Astrocyte (in vitro differentiated cells and primary cell): ENCODE results near the gene SCART1. TPM values are rescaled to one million over a fixed set of nuclear protein-coding genes. Genes with fewer than 3 reads are reported as not detected.
"Not testable (repeated sequence)": the region's sequence is repeated elsewhere in the genome, so short reads cannot be mapped to it uniquely, and the experiment has no call there.

ENCODE experiments used
- DNase-seq: peaks from one replicate; pipeline ENCODE4 v3.0.0-alpha.2; 2010; ENCODE audit warnings: low read depth
- FAIRE-seq: peaks from 2 replicates; lab custom pipeline; 2011; peaks lifted over from hg19 to GRCh38; lab: Jason Lieb, UNC
- H2AFZ ChIP-seq: 2 replicates; pipeline ENCODE4 v1.6.0; 2012; ENCODE audit warnings: low read depth, low read length, inconsistent platforms
- H3K27ac ChIP-seq: 2 replicates; pipeline ENCODE4 v1.5.1; 2011; ENCODE audit warnings: low read depth, low read length, inconsistent platforms
- H3K27me3 ChIP-seq: 2 replicates; pipeline ENCODE4 v1.6.0; 2011; ENCODE audit warnings: low read length, inconsistent platforms; ENCODE audit not compliant: insufficient read depth
- H3K36me3 ChIP-seq: 2 replicates; pipeline ENCODE4 v1.5.1; 2011; ENCODE audit warnings: low read length, inconsistent platforms; ENCODE audit not compliant: insufficient read depth
- H3K4me1 ChIP-seq: 2 replicates; pipeline ENCODE4 v1.5.1; 2011; ENCODE audit warnings: low read length, inconsistent platforms; ENCODE audit not compliant: insufficient read depth
- H3K4me2 ChIP-seq: 2 replicates; pipeline ENCODE4 v1.6.0; 2012; ENCODE audit warnings: low read length, inconsistent platforms
- H3K4me3 ChIP-seq: 2 replicates; pipeline ENCODE4 v1.5.1; 2011; ENCODE audit warnings: low read depth, mild to moderate bottlenecking, low read length, inconsistent platforms; ENCODE audit not compliant: insufficient read depth
- H3K79me2 ChIP-seq: 2 replicates; pipeline ENCODE4 v1.6.0; 2012; ENCODE audit warnings: mild to moderate bottlenecking, low read length, inconsistent platforms; ENCODE audit not compliant: insufficient read depth
- H3K9ac ChIP-seq: 2 replicates; pipeline ENCODE4 v1.6.0; 2012; ENCODE audit warnings: mild to moderate bottlenecking, low read length, inconsistent platforms
- H3K9me3 ChIP-seq: 2 replicates; pipeline ENCODE4 v1.5.1; 2012; ENCODE audit warnings: low read depth, mild to moderate bottlenecking, low read length, inconsistent platforms; ENCODE audit not compliant: insufficient read depth
- H4K20me1 ChIP-seq: 2 replicates; pipeline ENCODE4 v1.6.0; 2012; ENCODE audit warnings: low read length, inconsistent platforms; ENCODE audit not compliant: insufficient read depth
- H3K27ac Mint-ChIP-seq: one replicate; pipeline ENCODE4 v1.8.0; 2021; ENCODE audit warnings: mild to moderate bottlenecking, mixed read lengths; ENCODE audit not compliant: unreplicated experiment
- H3K27me3 Mint-ChIP-seq: one replicate; pipeline ENCODE4 v1.8.0; 2021; ENCODE audit warnings: low read depth, mixed read lengths; ENCODE audit not compliant: unreplicated experiment
- H3K36me3 Mint-ChIP-seq: one replicate; pipeline ENCODE4 v1.8.0; 2021; ENCODE audit warnings: low read depth, mixed read lengths; ENCODE audit not compliant: unreplicated experiment
- H3K4me1 Mint-ChIP-seq: one replicate; pipeline ENCODE4 v1.8.0; 2021; ENCODE audit warnings: low read depth, mixed read lengths; ENCODE audit not compliant: unreplicated experiment
- H3K4me3 Mint-ChIP-seq: one replicate; pipeline ENCODE4 v1.8.0; 2021; ENCODE audit warnings: mild to moderate bottlenecking, moderate library complexity, mixed read lengths; ENCODE audit not compliant: unreplicated experiment
- H3K9me3 Mint-ChIP-seq: one replicate; pipeline ENCODE4 v1.8.0; 2021; ENCODE audit warnings: mild to moderate bottlenecking, mixed read lengths; ENCODE audit not compliant: unreplicated experiment
- EZH2 ChIP-seq: IDR thresholded peaks from 2 replicates; pipeline ENCODE4 v1.6.1; 2012; ENCODE audit warnings: mild to moderate bottlenecking, low read length, inconsistent platforms; ENCODE audit not compliant: insufficient read depth
- total RNA-seq: library from RNA; stranded (reverse); gene quantifications from 2 replicates; pipeline ENCODE4 v1.2.1, GENCODE V29; 2021
- TF ChIP-seq, protein P1 (sequence below): IDR thresholded peaks from 2 replicates; pipeline ENCODE4 v1.5.1; 2011; ENCODE audit warnings: low read depth, mild to moderate bottlenecking, inconsistent platforms, low read length, moderate library complexity; ENCODE audit not compliant: insufficient read depth

SCART1 gene
- total RNA-seq, 1 donor from 2014 or later = 0.50 TPM

DNA sequence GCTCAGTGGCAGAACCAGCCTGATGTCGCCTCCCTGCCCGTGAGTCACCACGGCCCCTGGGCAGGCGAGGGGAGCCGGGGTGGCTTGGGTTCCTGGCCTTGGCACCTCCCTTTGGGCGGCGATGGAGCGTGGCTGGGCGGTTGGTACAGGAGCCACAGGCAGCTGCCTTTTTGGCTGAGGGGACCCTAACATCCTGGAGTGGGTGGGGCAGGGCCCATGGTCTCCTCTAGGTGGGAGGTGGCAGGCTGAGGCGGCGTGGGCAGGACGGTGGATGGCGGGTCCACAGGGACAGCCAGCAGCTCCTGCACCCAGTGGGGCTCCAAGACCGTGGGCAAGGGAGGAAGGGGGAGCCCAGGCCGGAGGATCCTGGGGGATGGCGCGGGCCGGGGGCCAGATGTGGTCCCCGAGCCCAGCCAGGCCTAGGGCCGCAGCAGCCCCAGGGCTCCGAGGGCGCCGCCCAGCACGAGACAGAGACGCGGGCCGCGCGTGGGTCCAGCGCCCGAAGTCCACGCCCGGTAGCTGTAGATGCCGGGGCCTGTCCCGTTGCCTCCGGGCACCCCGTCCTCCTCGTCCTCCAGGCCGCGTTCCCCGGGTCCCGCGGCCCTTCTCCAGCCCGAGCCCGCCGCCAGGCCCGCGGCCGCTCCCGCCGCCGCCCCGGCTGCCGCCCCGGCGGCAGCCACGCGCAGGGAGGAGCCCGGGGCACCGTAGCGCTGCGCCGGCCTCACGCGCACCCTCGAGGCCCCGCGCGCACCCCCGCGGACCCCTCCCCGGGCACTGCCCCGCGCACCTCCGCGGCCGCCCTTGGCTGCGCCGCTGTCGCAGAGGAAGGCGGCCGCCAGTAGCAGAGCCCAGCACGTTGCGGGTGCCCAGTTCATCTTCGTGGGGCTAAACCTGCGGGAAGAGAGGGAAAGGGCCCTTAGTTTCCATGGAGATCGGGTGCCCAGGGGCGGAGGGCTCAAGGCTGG lies 30.7 kb upstream of the SCART1 start:
- no peak overlapping the region for H3K27ac Mint-ChIP-seq
- Histone ChIP-seq H2AFZ (no peak overlapping the region), H3K36me3 (no peaks in the 10 kb centered on the region), H3K4me2 (peak overlapping the region; percentile 59), H3K4me3 (no peak overlapping the region), H3K9me3 (no peaks in the 10 kb centered on the region), H3K27me3 (no peaks in the 10 kb centered on the region), H3K27ac (no peak overlapping the region), H4K20me1 (peaks cover 43% of the 10 kb centered on the region), H3K4me1 (no peaks in the 10 kb centered on the region), H3K79me2 (no peaks in the 10 kb centered on the region), H3K9ac (no peak overlapping the region)
- no peak for TF ChIP-seq EZH2
- TF ChIP-seq, protein P1, sequence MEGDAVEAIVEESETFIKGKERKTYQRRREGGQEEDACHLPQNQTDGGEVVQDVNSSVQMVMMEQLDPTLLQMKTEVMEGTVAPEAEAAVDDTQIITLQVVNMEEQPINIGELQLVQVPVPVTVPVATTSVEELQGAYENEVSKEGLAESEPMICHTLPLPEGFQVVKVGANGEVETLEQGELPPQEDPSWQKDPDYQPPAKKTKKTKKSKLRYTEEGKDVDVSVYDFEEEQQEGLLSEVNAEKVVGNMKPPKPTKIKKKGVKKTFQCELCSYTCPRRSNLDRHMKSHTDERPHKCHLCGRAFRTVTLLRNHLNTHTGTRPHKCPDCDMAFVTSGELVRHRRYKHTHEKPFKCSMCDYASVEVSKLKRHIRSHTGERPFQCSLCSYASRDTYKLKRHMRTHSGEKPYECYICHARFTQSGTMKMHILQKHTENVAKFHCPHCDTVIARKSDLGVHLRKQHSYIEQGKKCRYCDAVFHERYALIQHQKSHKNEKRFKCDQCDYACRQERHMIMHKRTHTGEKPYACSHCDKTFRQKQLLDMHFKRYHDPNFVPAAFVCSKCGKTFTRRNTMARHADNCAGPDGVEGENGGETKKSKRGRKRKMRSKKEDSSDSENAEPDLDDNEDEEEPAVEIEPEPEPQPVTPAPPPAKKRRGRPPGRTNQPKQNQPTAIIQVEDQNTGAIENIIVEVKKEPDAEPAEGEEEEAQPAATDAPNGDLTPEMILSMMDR = no peak
- FAIRE-seq (no peak), DNase-seq (no peak)
- peaks cover 12% of the 10 kb centered on the region for H3K36me3 Mint-ChIP-seq
- H3K9me3 Mint-ChIP-seq = peaks cover 3% of the 10 kb centered on the region
- H3K4me3 Mint-ChIP-seq = no peak overlapping the region
- H3K27me3 Mint-ChIP-seq = peaks cover 2% of the 10 kb centered on the region
- H3K4me1 Mint-ChIP-seq = no peaks in the 10 kb centered on the region

DNA sequence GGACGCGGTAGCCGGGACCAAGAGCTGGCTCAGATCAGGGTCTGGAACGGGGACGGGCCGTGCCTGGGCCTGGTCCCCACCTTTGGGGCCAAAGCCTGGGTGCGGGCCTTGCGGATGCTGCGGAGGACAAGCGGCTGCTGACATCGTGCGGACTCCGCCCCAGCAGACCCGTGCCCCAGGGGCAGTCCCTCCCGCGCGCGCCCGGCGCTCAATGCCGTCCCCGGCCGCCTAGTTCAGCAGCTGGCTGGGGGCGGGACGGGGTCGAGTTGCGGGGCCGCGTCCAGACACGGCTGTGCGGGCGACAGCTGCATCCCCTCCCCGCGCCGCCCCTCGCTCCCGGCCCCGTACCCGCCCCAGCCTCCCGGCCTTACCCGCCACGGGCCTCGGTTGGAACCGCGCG lies 29.6 kb upstream of the SCART1 start:
- not testable (repeated sequence) for H3K9me3 ChIP-seq, H3K4me2 ChIP-seq, FAIRE-seq, H3K4me1 Mint-ChIP-seq, H3K27me3 ChIP-seq, H3K27ac ChIP-seq, H2AFZ ChIP-seq, H3K9me3 Mint-ChIP-seq, H3K9ac ChIP-seq, DNase-seq, H3K36me3 ChIP-seq, H3K4me3 ChIP-seq, H3K4me3 Mint-ChIP-seq, H3K27ac Mint-ChIP-seq, H3K4me1 ChIP-seq, H3K79me2 ChIP-seq, H3K27me3 Mint-ChIP-seq
- peaks cover 34% of the 10 kb centered on the region for H4K20me1 ChIP-seq
- peaks cover 12% of the 10 kb centered on the region for H3K36me3 Mint-ChIP-seq

DNA sequence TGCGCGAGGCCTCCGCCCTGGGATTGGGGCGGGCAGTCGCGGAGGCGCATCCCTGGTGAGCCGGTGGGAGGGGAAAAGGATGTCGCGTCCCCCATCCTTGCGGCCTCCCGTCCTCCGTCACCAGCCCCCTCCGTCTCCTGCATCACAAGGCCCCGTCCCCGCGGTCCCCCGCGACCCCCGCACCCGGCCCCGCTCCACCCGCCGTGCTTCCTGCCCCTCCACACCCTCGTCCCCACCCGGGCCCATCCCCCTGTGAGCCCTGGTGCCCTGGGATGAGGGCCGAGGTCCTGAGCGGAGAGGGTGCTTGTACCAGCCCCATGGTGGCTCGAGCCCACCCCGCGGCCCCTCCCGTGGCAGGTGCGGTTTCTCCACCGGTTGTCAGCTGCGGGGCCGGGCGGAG lies 29.1 kb upstream of the SCART1 start, which contains the start of gene SPRN:
SPRN (minus strand) TSS at position 25 of the 400 bp plus-strand sequence. CDS start 944 bp downstream, outside the sequence.
- H3K36me3 ChIP-seq, H3K4me3 Mint-ChIP-seq, H3K4me1 Mint-ChIP-seq, H2AFZ ChIP-seq, H3K9ac ChIP-seq, FAIRE-seq, H3K9me3 ChIP-seq, H3K27me3 ChIP-seq, H3K79me2 ChIP-seq, H3K27ac Mint-ChIP-seq, H3K4me1 ChIP-seq, H3K27me3 Mint-ChIP-seq, H3K4me3 ChIP-seq, DNase-seq, H3K27ac ChIP-seq: not testable (repeated sequence)
- Histone ChIP-seq H4K20me1 (peaks cover 34% of the 10 kb centered on the region), H3K4me2 (peak within 1 kb of the TSS; percentile 59)
- peaks cover 12% of the 10 kb centered on the region for H3K36me3 Mint-ChIP-seq
- H3K9me3 Mint-ChIP-seq = peaks cover 10% of the 10 kb centered on the region

DNA sequence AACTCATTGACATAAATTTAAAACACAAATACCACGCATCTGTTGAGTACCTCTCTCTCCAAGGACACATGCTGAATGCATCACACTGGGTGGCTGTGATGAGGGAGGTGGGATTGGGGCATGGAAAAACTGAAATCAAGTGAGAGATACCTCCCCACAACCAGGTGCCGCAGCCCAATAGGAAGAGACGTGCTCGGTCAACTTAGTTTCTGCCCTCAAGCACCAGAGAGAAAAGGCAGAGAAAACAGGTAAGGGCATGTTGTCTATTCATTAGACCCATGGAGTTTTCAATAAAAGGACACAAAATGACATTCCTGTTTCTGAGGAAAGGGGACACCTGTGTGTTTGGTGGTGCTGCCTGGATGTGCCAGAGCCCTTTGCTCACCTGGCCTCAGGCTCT lies 24.2 kb upstream of the SCART1 start:
- H3K9ac ChIP-seq, H3K4me1 ChIP-seq, H3K9me3 ChIP-seq, H3K4me3 ChIP-seq, H3K4me1 Mint-ChIP-seq, H3K4me3 Mint-ChIP-seq, H3K79me2 ChIP-seq, DNase-seq, H4K20me1 ChIP-seq, H3K27me3 ChIP-seq, H3K4me2 ChIP-seq, H3K9me3 Mint-ChIP-seq, FAIRE-seq, H3K27ac Mint-ChIP-seq, H3K27ac ChIP-seq, H3K36me3 Mint-ChIP-seq, H3K36me3 ChIP-seq, H2AFZ ChIP-seq: not testable (repeated sequence)
- H3K27me3 Mint-ChIP-seq = peaks cover 11% of the 10 kb centered on the region

DNA sequence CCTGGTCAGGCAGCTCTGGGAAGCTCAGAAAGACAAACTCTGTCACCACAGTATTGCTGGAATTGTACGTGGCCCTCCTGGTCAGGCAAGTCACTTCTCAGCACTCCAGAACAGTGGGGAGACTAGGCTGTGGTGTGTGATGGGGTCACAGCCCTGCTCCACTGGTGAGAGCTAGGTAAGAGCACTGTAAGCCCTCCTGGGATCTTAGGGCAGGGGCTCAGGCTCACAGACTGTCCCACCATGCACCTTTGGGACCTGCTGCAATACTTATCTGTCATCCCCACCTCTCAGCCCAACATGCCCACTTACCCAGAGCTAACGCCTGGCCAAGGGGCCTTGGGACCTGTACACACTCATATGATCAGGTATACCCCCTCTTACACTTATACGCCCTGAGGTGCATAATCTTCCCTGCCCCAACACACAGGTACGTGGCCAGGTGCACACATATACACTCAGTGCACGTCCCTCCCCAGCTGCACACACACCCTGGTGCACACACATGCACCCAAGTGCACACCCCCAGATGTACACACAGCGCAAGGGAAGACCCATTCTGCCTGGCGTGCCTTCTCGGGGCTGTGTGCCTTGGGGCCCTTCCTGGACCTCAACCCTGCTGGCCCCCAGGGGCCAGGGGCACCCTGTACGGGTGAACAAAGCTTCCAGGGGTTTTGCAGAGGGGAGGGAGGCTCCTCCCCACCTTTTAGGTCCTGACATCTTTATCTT lies 21.7 kb upstream of the SCART1 start:
- not testable (repeated sequence) for H3K27ac Mint-ChIP-seq, H3K4me3 Mint-ChIP-seq, H3K4me3 ChIP-seq, H3K36me3 ChIP-seq, H4K20me1 ChIP-seq, H3K27me3 Mint-ChIP-seq, H3K79me2 ChIP-seq, H3K9me3 ChIP-seq, H3K36me3 Mint-ChIP-seq, H3K4me1 ChIP-seq, H3K27ac ChIP-seq, FAIRE-seq, H3K4me2 ChIP-seq, H3K9ac ChIP-seq, H3K9me3 Mint-ChIP-seq, H2AFZ ChIP-seq, H3K27me3 ChIP-seq, DNase-seq, H3K4me1 Mint-ChIP-seq
